Activated CD8-positive, alpha-beta T cell treated with anti-CD3 and anti-CD28 coated beads for 36 hours (primary cell): ENCODE measurements around the gene FMN1. TPM values are rescaled to one million over a fixed set of nuclear protein-coding genes. Genes with fewer than 3 reads are reported as not detected.

Experiments used
- ATAC-seq: fragments of 200-7000 bp; cut with Tn5 transposase; one replicate; pipeline ENCODE4 v1.10.0; 2021; ENCODE audit warnings: mild to moderate bottlenecking, moderate library complexity
- CTCF ChIA-PET: fragments of 350-600 bp; sonication (Branson Sonifier 250); formaldehyde crosslinking; loops from one replicate; lab custom pipeline; 2021; ENCODE audit warnings: antibody characterized with exemption; lab: Charles Lee
- POLR2A ChIA-PET: fragments of 350-600 bp; sonication (Branson Sonifier 250); formaldehyde crosslinking; loops from one replicate; lab custom pipeline; 2021; ENCODE audit warnings: antibody characterized with exemption; lab: Charles Lee
- DNase-seq: peaks from one replicate; pipeline ENCODE4 v3.0.0-alpha.2; 2020
- H3K27ac Mint-ChIP-seq: one replicate; pipeline ENCODE4 v1.8.0; 2021; ENCODE audit warnings: mild to moderate bottlenecking, mixed read lengths
- H3K27me3 Mint-ChIP-seq: one replicate; pipeline ENCODE4 v1.8.0; 2021; ENCODE audit warnings: mixed read lengths
- H3K36me3 Mint-ChIP-seq: one replicate; pipeline ENCODE4 v1.8.0; 2021; ENCODE audit warnings: low read depth, mixed read lengths
- H3K4me1 Mint-ChIP-seq: one replicate; pipeline ENCODE4 v1.8.0; 2021; ENCODE audit warnings: low read depth, mixed read lengths
- H3K4me3 Mint-ChIP-seq: one replicate; pipeline ENCODE4 v1.8.0; 2021; ENCODE audit warnings: mild to moderate bottlenecking, moderate library complexity, mixed read lengths
- H3K9me3 Mint-ChIP-seq: one replicate; pipeline ENCODE4 v1.8.0; 2021; ENCODE audit warnings: mixed read lengths
- intact Hi-C: fragments of 100-400 bp; cut with micrococcal nuclease; formaldehyde crosslinking; loops from one replicate; pipeline ENCODE4 v1.10.0; 2022
- total RNA-seq, 2 experiments: library from RNA; stranded (reverse); gene quantifications; one replicate each; pipeline ENCODE4 v1.2.3, GENCODE V29; 2021
- TF ChIP-seq, protein P1 (sequence below): fragments of 200-600 bp; IDR thresholded peaks from one replicate; pipeline ENCODE4 v1.8.0; 2022; ENCODE audit warnings: antibody characterized with exemption, mild to moderate bottlenecking

FMN1 gene
- total RNA-seq, 2 experiments from 2014 or later: 0.07 TPM; not detected in 1

DNA sequence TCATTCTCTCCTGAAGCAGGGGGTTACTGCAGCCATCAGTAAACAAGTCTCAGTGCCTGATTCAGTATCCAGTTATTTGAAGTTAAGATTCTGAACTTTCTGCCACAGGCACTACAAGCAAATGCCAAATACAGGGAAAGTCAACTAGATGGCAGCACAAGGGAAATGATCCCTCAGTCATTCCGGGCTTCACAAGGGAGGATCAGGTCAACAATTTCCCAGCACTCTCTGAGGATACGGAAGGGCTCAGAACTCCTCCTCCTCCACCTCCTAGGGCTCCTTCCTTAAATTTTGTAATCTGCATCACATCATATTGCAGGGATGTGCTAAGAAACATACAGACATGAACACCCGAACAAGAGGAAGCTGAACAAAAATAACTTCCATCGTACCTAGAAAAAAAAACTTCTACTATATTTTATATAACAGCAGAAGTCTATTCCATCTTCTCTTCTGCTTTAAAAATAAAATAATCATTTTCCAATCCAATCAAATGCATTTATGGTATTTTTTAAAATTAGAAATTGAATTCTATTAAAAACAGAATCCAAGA, 187.1 kb downstream of the FMN1 start:
- H3K4me3 Mint-ChIP-seq: no peak overlapping the region
- TF ChIP-seq, protein P1, sequence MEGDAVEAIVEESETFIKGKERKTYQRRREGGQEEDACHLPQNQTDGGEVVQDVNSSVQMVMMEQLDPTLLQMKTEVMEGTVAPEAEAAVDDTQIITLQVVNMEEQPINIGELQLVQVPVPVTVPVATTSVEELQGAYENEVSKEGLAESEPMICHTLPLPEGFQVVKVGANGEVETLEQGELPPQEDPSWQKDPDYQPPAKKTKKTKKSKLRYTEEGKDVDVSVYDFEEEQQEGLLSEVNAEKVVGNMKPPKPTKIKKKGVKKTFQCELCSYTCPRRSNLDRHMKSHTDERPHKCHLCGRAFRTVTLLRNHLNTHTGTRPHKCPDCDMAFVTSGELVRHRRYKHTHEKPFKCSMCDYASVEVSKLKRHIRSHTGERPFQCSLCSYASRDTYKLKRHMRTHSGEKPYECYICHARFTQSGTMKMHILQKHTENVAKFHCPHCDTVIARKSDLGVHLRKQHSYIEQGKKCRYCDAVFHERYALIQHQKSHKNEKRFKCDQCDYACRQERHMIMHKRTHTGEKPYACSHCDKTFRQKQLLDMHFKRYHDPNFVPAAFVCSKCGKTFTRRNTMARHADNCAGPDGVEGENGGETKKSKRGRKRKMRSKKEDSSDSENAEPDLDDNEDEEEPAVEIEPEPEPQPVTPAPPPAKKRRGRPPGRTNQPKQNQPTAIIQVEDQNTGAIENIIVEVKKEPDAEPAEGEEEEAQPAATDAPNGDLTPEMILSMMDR: no peak
- no peaks in the 10 kb centered on the region for H3K9me3 Mint-ChIP-seq
- no peak overlapping the region for H3K27ac Mint-ChIP-seq
- peaks cover 10% of the 10 kb centered on the region for H3K27me3 Mint-ChIP-seq
- ATAC-seq: no peak
- CTCF ChIA-PET: no interaction called here
- no peak for DNase-seq
- intact Hi-C loops: no loop called here
- H3K36me3 Mint-ChIP-seq: no peaks in the 10 kb centered on the region
- no peaks in the 10 kb centered on the region for H3K4me1 Mint-ChIP-seq
- POLR2A ChIA-PET: no interaction called here

- TF ChIP-seq, protein P1: no peak
- no peak overlapping the region for H3K27ac Mint-ChIP-seq
- intact Hi-C loops: no loop called here
- no peak for DNase-seq
- H3K27me3 Mint-ChIP-seq: peaks cover 12% of the 10 kb centered on the region
- ATAC-seq: no peak
- no peak overlapping the region for H3K4me3 Mint-ChIP-seq
- H3K9me3 Mint-ChIP-seq: no peaks in the 10 kb centered on the region
- POLR2A ChIA-PET: no interaction called here
- no peaks in the 10 kb centered on the region for H3K4me1 Mint-ChIP-seq
- H3K36me3 Mint-ChIP-seq: no peaks in the 10 kb centered on the region
- CTCF ChIA-PET: no interaction called here
These were observed 188.9 kb downstream of the FMN1 start for GRCh38 chr15:33005582-33005981.

DNA sequence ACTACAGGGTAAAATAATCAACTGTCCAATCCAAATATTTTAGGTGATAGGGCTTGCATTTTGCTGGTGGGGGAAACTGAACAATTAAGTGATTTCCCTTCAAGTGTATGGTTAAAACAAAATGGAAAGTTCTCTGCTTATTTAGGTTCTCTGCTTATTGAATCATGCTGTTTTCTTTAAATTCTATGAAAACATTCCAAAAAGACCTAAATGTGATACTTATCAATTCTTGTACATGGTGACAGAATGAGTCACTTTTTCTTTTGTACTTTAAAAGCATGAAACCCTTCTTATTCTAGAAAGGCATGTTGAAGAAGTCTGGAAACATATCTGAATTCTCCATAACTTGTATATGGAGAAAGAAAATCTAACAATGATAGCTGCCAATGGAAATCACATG, 192.6 kb downstream of the FMN1 start:
- no peak overlapping the region for H3K27ac Mint-ChIP-seq
- no peak for ATAC-seq

GRCh38 chr15:32998979-32999672, 195.4 kb downstream of the FMN1 start:
- no peak for DNase-seq
- Mint-ChIP-seq H3K4me3 (no peak overlapping the region), H3K27ac (no peak overlapping the region), H3K9me3 (no peaks in the 10 kb centered on the region), H3K4me1 (no peaks in the 10 kb centered on the region), H3K36me3 (no peaks in the 10 kb centered on the region), H3K27me3 (peaks cover 8% of the 10 kb centered on the region)
- POLR2A ChIA-PET: interaction anchor here (0.7 kb wide), 1 partner anchor 61 kb away, joined by 3 read pairs; no protein-coding TSS in a partner anchor
- CTCF ChIA-PET: no interaction called here
- intact Hi-C loops: loop anchor here (5.0 kb wide), 1 partner anchor 337 kb away; no protein-coding TSS in a partner anchor
- no peak for ATAC-seq
- TF ChIP-seq, protein P1: no peak

More for the DNA sequence above, 192.6 kb downstream of the FMN1 start:
- Mint-ChIP-seq H3K4me1 (no peaks in the 10 kb centered on the region), H3K27me3 (peaks cover 12% of the 10 kb centered on the region), H3K4me3 (no peak overlapping the region), H3K36me3 (no peaks in the 10 kb centered on the region), H3K9me3 (no peaks in the 10 kb centered on the region)
- intact Hi-C loops: no loop called here
- no peak for DNase-seq
- ChIA-PET POLR2A (no interaction called here), CTCF (no interaction called here)
- TF ChIP-seq, protein P1: no peak

- DNase-seq: no peak
- ChIA-PET POLR2A (no interaction called here), CTCF (interaction anchor here (0.6 to 1.7 kb wide), 2 partner anchors 14 to 155 kb away, joined by 3 to 4 read pairs; no protein-coding TSS in a partner anchor)
- no peak for ATAC-seq
- Mint-ChIP-seq H3K4me1 (no peaks in the 10 kb centered on the region), H3K36me3 (no peaks in the 10 kb centered on the region), H3K27me3 (peaks cover 8% of the 10 kb centered on the region), H3K4me3 (no peak overlapping the region), H3K9me3 (no peaks in the 10 kb centered on the region), H3K27ac (no peak overlapping the region)
- TF ChIP-seq, protein P1: no peak
- intact Hi-C loops: loop anchor here (5.0 kb wide), 1 partner anchor 336 kb away; no protein-coding TSS in a partner anchor
These were observed 196.3 kb downstream of the FMN1 start for GRCh38 chr15:32998182-32998581.
